Measurements from ENCODE around the gene KRT76. TPM values are rescaled to one million over a fixed set of nuclear protein-coding genes. Genes with fewer than 3 reads are reported as not detected.

Gene KRT76
- total and polyA plus RNA-seq, 2 experiments from 2014 or later = not detected

- TF ChIP-seq JUNB (IDR thresholded peaks at IDR 0.05; ENCODE audit: unreplicated experiment) (no peak), STAT1 (IDR thresholded peaks at IDR 0.05; ENCODE audit: unreplicated experiment) (no peak), CTCF (conservative IDR thresholded peaks at IDR 0.05; ENCODE audit: low read depth in 2 of 2) (no peak), EZH2 (IDR thresholded peaks at IDR 0.05; ENCODE audit: low read depth, unreplicated experiment) (no peak), ETS1 (IDR thresholded peaks at IDR 0.05) (no peak), ZNF114 (CRISPR knock-in tag; IDR thresholded peaks at IDR 0.05) (no peak), CREB1 (CRISPR knock-in tag; IDR thresholded peaks at IDR 0.05; ENCODE audit: low read depth) (no peak)
Measured at GRCh38 chr12:52823761-52824450, 46.8 kb upstream of the KRT76 start (continued).

- H3K4me1 ChIP-seq (ENCODE audit: insufficient read depth) = no peaks in the 10 kb centered on the region
- H3K4me3 Mint-ChIP-seq = no peak overlapping the region
- DNase-seq (ENCODE audit: low spot score) = no peak
- no peaks in the 10 kb centered on the region for H3K27me3 ChIP-seq (ENCODE audit: insufficient read depth)
- peaks cover 6% of the 10 kb centered on the region; the same call in 1 of the 2 replicates for H3K9me2 ChIP-seq (ENCODE audit: insufficient read depth)
- H4K20me1 ChIP-seq (replicated peaks; ENCODE audit: insufficient read depth) = no peaks in the 10 kb centered on the region
- H3K79me2 ChIP-seq (replicated peaks; ENCODE audit: insufficient read depth) = no peaks in the 10 kb centered on the region
- no peak overlapping the region for H3K4me3 ChIP-seq
- ATAC-seq = no peak
- no peak overlapping the region for H3K27ac Mint-ChIP-seq
- H2AFZ ChIP-seq = no peak overlapping the region
- H3K9me3 Mint-ChIP-seq = no peaks in the 10 kb centered on the region; the same call in 1 of the 3 replicates
- H3K27me3 Mint-ChIP-seq (ENCODE audit: insufficient read depth, low read depth, poor library complexity) = peaks cover 1% of the 10 kb centered on the region
- H3F3A ChIP-seq (replicated peaks; ENCODE audit: low read depth) = no peaks in the 10 kb centered on the region
- H3K4me2 ChIP-seq = no peak overlapping the region
- H3K36me3 ChIP-seq (ENCODE audit: insufficient read depth) = no peaks in the 10 kb centered on the region
- no peak overlapping the region for H3K27ac ChIP-seq (ENCODE audit: low read depth)
- H3K36me3 Mint-ChIP-seq (ENCODE audit: low read depth) = no peaks in the 10 kb centered on the region
- no peaks in the 10 kb centered on the region; the same call in 2 of the 3 replicates for H3K4me1 Mint-ChIP-seq
- no peak for TF ChIP-seq ZNF114 (CRISPR knock-in tag; IDR thresholded peaks at IDR 0.05)
- TF ChIP-seq ZNF462 (CRISPR knock-in tag; IDR thresholded peaks at IDR 0.05) = no peak
- no peak for TF ChIP-seq EZH2 (IDR thresholded peaks at IDR 0.05; ENCODE audit: low read depth, unreplicated experiment)
- TF ChIP-seq STAT1 (IDR thresholded peaks at IDR 0.05; ENCODE audit: unreplicated experiment) = no peak
- no peak for TF ChIP-seq REST (IDR thresholded peaks at IDR 0.05; ENCODE audit: unreplicated experiment)
- no peak for TF ChIP-seq EZH2phosphoT487 (IDR thresholded peaks at IDR 0.05; ENCODE audit: unreplicated experiment)
- TF ChIP-seq CREB1 (CRISPR knock-in tag; IDR thresholded peaks at IDR 0.05; ENCODE audit: low read depth) = no peak
Measured at GRCh38 chr12:52822771-52823510, 45.8 kb upstream of the KRT76 start.

Measured in GM23338 (cell line).